ENCODE results near the gene PROCR.
"Not testable (repeated sequence)": the region's sequence is repeated elsewhere in the genome, so short reads cannot be mapped to it uniquely, and the experiment has no call there.

PROCR gene

DNA sequence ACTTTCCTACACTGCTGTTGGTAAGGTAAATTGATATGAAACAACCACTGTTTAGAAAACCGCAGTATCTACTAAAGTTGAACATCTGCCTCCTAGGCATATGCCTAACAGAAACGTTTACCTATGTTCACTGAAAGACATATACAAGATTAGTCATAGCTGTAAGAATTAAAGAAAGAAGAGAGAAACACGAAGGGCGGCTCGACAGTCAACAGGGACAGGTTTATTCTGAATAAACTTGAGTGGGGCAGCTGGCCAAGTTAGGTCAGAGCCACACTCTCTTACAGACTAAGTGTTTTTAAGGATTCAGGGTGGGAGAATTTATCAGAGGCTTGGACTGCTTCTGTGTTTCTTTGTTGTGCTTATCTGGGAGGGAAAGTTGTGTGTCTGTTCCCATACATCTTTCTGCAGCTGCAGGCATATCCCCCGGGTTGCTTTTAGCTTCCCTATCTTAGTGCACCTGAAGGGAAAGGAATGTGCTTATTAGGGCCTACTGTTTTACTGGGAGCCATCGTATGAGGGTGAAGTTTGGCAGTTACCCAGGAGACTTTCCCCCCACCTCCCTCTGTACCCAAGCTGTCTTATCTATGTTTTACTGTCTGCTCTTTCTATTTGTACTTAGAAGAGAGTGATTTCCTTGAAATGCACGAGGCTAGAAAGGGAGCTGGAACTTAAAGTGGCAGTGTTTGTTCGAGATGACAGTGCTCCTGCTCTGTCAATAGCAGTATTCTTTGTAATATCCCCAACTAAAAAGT, 20.4 kb downstream of the PROCR start:
- Histone ChIP-seq H3K36me3 (ENCODE audit: control insufficient read depth, insufficient read depth, low read length) (no peaks in the 10 kb centered on the region), H3K27me3 (replicated peaks; ENCODE audit: control insufficient read depth, insufficient read depth, low read length, poor library complexity, severe bottlenecking) (no peaks in the 10 kb centered on the region), H3K4me3 (ENCODE audit: insufficient read depth, low read depth, low read length, poor library complexity, severe bottlenecking) (no peak overlapping the region), H3K9me3 (ENCODE audit: control insufficient read depth, low read length) (no peaks in the 10 kb centered on the region), H3K27ac (ENCODE audit: insufficient read depth, low read length, poor library complexity, severe bottlenecking) (no peak overlapping the region), H3K4me1 (ENCODE audit: control insufficient read depth, insufficient read depth, low read length, poor library complexity, severe bottlenecking) (no peaks in the 10 kb centered on the region)
- no peak for DNase-seq

GRCh38 chr20:35193031-35193791, 21.3 kb downstream of the PROCR start:
- DNase-seq; H3K27me3 ChIP-seq (replicated peaks; ENCODE audit: control insufficient read depth, insufficient read depth, low read length, poor library complexity, severe bottlenecking); H3K27ac ChIP-seq (ENCODE audit: insufficient read depth, low read length, poor library complexity, severe bottlenecking); H3K9me3 ChIP-seq (ENCODE audit: control insufficient read depth, low read length); H3K4me3 ChIP-seq (ENCODE audit: insufficient read depth, low read depth, low read length, poor library complexity, severe bottlenecking); H3K36me3 ChIP-seq (ENCODE audit: control insufficient read depth, insufficient read depth, low read length); H3K4me1 ChIP-seq (ENCODE audit: control insufficient read depth, insufficient read depth, low read length, poor library complexity, severe bottlenecking): not testable (repeated sequence)

GRCh38 chr20:35196313-35196712, 24.4 kb downstream of the PROCR start:
- Histone ChIP-seq H3K9me3 (ENCODE audit: control insufficient read depth, low read length) (no peaks in the 10 kb centered on the region), H3K27me3 (replicated peaks; ENCODE audit: control insufficient read depth, insufficient read depth, low read length, poor library complexity, severe bottlenecking) (no peaks in the 10 kb centered on the region), H3K36me3 (ENCODE audit: control insufficient read depth, insufficient read depth, low read length) (no peaks in the 10 kb centered on the region), H3K4me1 (ENCODE audit: control insufficient read depth, insufficient read depth, low read length, poor library complexity, severe bottlenecking) (no peaks in the 10 kb centered on the region), H3K27ac (ENCODE audit: insufficient read depth, low read length, poor library complexity, severe bottlenecking) (no peak overlapping the region), H3K4me3 (ENCODE audit: insufficient read depth, low read depth, low read length, poor library complexity, severe bottlenecking) (no peak overlapping the region)
- no peak for DNase-seq

- Histone ChIP-seq H3K4me3 (ENCODE audit: insufficient read depth, low read depth, low read length, poor library complexity, severe bottlenecking) (no peak overlapping the region), H3K27me3 (replicated peaks; ENCODE audit: control insufficient read depth, insufficient read depth, low read length, poor library complexity, severe bottlenecking) (no peaks in the 10 kb centered on the region), H3K4me1 (ENCODE audit: control insufficient read depth, insufficient read depth, low read length, poor library complexity, severe bottlenecking) (no peaks in the 10 kb centered on the region), H3K27ac (ENCODE audit: insufficient read depth, low read length, poor library complexity, severe bottlenecking) (no peak overlapping the region), H3K36me3 (ENCODE audit: control insufficient read depth, insufficient read depth, low read length) (no peaks in the 10 kb centered on the region), H3K9me3 (ENCODE audit: control insufficient read depth, low read length) (no peaks in the 10 kb centered on the region)
- no peak for DNase-seq
Measured at GRCh38 chr20:35199740-35200139, 27.9 kb downstream of the PROCR start.

DNA sequence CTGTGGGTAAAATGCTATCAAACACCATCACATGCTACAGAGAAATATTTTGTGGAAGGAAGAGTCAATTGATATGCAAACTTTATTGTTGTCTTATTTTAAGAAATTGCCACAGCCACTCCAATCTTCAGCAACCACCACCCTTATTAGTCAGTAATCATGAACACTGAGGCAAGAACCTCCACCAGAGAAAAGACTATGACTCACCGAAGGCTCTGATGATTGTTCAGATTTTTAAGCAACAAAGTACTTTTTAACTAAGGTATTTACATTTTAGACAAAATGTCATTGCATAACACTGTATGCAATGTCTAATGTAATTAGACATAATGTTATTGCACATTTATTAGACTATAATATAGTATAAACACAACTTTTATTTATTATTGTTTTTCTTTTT, 28.4 kb downstream of the PROCR start:
- no peaks in the 10 kb centered on the region for H3K9me3 ChIP-seq (ENCODE audit: control insufficient read depth, low read length)
- H3K4me1 ChIP-seq (ENCODE audit: control insufficient read depth, insufficient read depth, low read length, poor library complexity, severe bottlenecking), result no peaks in the 10 kb centered on the region
- no peak overlapping the region for H3K4me3 ChIP-seq (ENCODE audit: insufficient read depth, low read depth, low read length, poor library complexity, severe bottlenecking)
- no peaks in the 10 kb centered on the region for H3K36me3 ChIP-seq (ENCODE audit: control insufficient read depth, insufficient read depth, low read length)
- DNase-seq, result no peak
- no peaks in the 10 kb centered on the region for H3K27me3 ChIP-seq (replicated peaks; ENCODE audit: control insufficient read depth, insufficient read depth, low read length, poor library complexity, severe bottlenecking)
- H3K27ac ChIP-seq (ENCODE audit: insufficient read depth, low read length, poor library complexity, severe bottlenecking), result no peak overlapping the region

GRCh38 chr20:35201467-35201866, 29.6 kb downstream of the PROCR start:
- H3K27me3 ChIP-seq (replicated peaks; ENCODE audit: control insufficient read depth, insufficient read depth, low read length, poor library complexity, severe bottlenecking); H3K27ac ChIP-seq (ENCODE audit: insufficient read depth, low read length, poor library complexity, severe bottlenecking); DNase-seq; H3K9me3 ChIP-seq (ENCODE audit: control insufficient read depth, low read length); H3K4me1 ChIP-seq (ENCODE audit: control insufficient read depth, insufficient read depth, low read length, poor library complexity, severe bottlenecking); H3K36me3 ChIP-seq (ENCODE audit: control insufficient read depth, insufficient read depth, low read length); H3K4me3 ChIP-seq (ENCODE audit: insufficient read depth, low read depth, low read length, poor library complexity, severe bottlenecking): not testable (repeated sequence)

DNA sequence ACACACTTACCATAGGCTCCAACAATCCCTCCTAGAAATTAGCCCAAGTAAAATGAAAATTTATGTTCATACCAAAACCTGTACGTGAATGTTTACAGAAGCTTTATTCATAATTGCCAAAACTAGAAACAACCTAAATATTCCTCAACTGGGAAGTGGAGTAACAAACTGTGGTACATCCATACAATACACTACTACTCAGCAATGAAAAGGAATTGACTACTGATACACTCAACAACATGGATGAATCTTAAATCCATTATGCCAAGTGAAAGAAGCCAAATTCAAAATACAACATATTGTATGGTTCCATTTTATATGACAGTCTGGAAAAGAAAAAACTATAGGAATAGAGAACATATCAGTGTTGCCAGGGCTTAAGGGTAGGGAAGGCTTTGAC, 34.9 kb downstream of the PROCR start:
- Histone ChIP-seq H3K27ac (ENCODE audit: insufficient read depth, low read length, poor library complexity, severe bottlenecking) (no peak overlapping the region), H3K27me3 (replicated peaks; ENCODE audit: control insufficient read depth, insufficient read depth, low read length, poor library complexity, severe bottlenecking) (no peaks in the 10 kb centered on the region), H3K9me3 (ENCODE audit: control insufficient read depth, low read length) (no peaks in the 10 kb centered on the region), H3K4me1 (ENCODE audit: control insufficient read depth, insufficient read depth, low read length, poor library complexity, severe bottlenecking) (no peaks in the 10 kb centered on the region), H3K36me3 (ENCODE audit: control insufficient read depth, insufficient read depth, low read length) (no peaks in the 10 kb centered on the region), H3K4me3 (ENCODE audit: insufficient read depth, low read depth, low read length, poor library complexity, severe bottlenecking) (no peak overlapping the region)
- no peak for DNase-seq

DNA sequence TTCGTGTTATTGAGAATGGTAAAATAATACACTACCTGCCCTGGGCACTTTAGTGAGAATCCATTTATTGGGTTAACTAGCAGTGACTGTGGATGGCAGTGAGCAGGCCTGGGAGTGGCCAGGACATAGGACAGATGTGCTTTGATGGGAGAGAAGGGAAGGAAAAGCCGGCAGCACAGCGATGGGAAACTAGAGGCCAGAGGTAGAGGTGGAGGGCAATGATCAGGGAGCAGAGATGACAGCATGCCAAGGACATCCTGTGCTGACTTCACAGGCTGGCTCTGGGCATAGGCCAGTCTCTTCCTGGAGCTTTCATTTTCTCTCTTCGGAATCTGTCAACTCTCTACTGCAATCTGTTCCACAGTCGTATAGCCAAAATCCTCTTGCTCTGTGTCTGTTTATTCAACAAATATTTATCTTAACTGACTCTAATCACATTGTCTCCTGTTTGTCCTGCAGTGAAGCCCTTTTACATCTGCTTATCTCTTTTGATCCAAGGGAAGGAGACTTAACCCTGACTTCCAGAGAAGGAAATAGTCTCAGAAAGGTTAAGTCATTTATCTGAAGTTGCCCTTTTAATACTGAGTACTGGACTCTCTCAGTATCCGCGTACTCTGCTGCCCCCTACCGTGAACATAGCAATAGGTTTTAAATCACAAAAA, 36.2 kb downstream of the PROCR start:
- Histone ChIP-seq H3K4me1 (ENCODE audit: control insufficient read depth, insufficient read depth, low read length, poor library complexity, severe bottlenecking) (no peaks in the 10 kb centered on the region), H3K9me3 (ENCODE audit: control insufficient read depth, low read length) (no peaks in the 10 kb centered on the region), H3K4me3 (ENCODE audit: insufficient read depth, low read depth, low read length, poor library complexity, severe bottlenecking) (no peak overlapping the region), H3K36me3 (ENCODE audit: control insufficient read depth, insufficient read depth, low read length) (no peaks in the 10 kb centered on the region), H3K27me3 (replicated peaks; ENCODE audit: control insufficient read depth, insufficient read depth, low read length, poor library complexity, severe bottlenecking) (no peaks in the 10 kb centered on the region), H3K27ac (ENCODE audit: insufficient read depth, low read length, poor library complexity, severe bottlenecking) (no peak overlapping the region)
- peak; percentile 45 to 68 (median 54) for DNase-seq

DNA sequence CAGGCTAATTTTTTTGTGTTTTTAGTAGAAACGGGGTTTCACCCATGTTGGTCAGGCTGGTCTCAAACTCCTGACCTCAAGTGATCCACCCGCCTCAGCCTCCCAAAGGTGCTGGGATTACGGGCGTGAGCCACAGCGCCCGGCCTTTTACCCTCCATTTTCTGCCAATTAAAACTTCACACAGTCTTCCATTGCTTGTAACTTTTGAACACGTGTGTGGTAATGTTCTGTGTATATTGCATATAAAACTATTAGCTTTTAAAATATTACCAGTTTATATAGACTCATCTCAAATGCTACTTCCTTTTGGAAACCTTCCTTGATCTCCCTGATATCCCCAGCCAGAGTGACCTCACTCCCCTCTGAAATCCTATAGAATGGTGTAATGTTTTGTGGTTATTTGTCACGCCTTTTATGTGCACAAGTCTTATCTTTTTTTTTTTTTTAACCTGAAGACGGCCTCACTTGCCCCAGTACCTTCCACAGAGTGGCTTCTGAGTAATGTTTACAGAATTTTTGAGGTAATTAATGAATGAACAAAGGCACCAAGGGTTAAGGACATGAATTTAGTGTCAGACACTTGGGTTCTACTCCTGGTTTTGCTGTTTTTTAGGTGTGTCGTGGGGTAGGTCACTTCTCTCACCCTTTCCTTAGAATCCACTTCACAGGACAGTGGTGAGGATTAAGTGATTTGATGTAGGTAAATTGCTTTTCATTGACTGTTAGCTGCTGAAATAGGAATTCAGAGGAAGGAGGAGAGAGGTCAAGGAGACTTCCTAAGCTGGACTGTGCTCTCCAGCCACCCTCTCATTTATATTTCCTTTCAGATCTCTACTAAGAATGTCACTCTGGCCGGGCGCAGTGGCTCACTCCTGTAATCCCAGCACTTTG, 43.4 kb downstream of the PROCR start:
- Histone ChIP-seq H3K27ac (ENCODE audit: insufficient read depth, low read length, poor library complexity, severe bottlenecking) (no peak overlapping the region), H3K9me3 (ENCODE audit: control insufficient read depth, low read length) (no peaks in the 10 kb centered on the region), H3K4me3 (ENCODE audit: insufficient read depth, low read depth, low read length, poor library complexity, severe bottlenecking) (no peak overlapping the region), H3K4me1 (ENCODE audit: control insufficient read depth, insufficient read depth, low read length, poor library complexity, severe bottlenecking) (no peaks in the 10 kb centered on the region), H3K36me3 (ENCODE audit: control insufficient read depth, insufficient read depth, low read length) (no peaks in the 10 kb centered on the region), H3K27me3 (replicated peaks; ENCODE audit: control insufficient read depth, insufficient read depth, low read length, poor library complexity, severe bottlenecking) (no peaks in the 10 kb centered on the region)
- no peak for DNase-seq
